ENCODE results near the gene HKDC1.
A peak's percentile ranks its signal among the peaks of the same experiment; 100 is the strongest.

HKDC1 gene

GRCh38 chr10:69234447-69234846 lies 14.3 kb downstream of the HKDC1 start:
- Histone ChIP-seq H3K36me3 (no peaks in the 10 kb centered on the region), H3K9me3 (ENCODE audit: severe bottlenecking) (no peaks in the 10 kb centered on the region), H3K27me3 (ENCODE audit: insufficient read depth, low read depth, severe bottlenecking) (no peaks in the 10 kb centered on the region), H3K27ac (no peak overlapping the region), H3K4me3 (ENCODE audit: low read depth, low read length) (no peak overlapping the region)
- TF ChIP-seq CTCF (IDR thresholded peaks at IDR 0.05; ENCODE audit: low read depth, low read length) = no peak
- DNase-seq = no peak

- peak; percentile 92 for TF ChIP-seq CTCF (IDR thresholded peaks at IDR 0.05; ENCODE audit: low read depth, low read length)
- H3K9me3 ChIP-seq (ENCODE audit: severe bottlenecking) = no peaks in the 10 kb centered on the region
- peak; percentile 88 for DNase-seq
Observed at GRCh38 chr10:69237528-69238159, 17.5 kb downstream of the HKDC1 start.

GRCh38 chr10:69239136-69239535 lies 19.0 kb downstream of the HKDC1 start:
- H3K27me3 ChIP-seq (ENCODE audit: insufficient read depth, low read depth, severe bottlenecking) = no peaks in the 10 kb centered on the region
- DNase-seq = no peak
- H3K9me3 ChIP-seq (ENCODE audit: severe bottlenecking) = no peaks in the 10 kb centered on the region
- H3K36me3 ChIP-seq = no peaks in the 10 kb centered on the region
- no peak overlapping the region for H3K27ac ChIP-seq
- TF ChIP-seq CTCF (IDR thresholded peaks at IDR 0.05; ENCODE audit: low read depth, low read length) = no peak
- H3K4me3 ChIP-seq (ENCODE audit: low read depth, low read length) = no peak overlapping the region

More at GRCh38 chr10:69237528-69238159, 17.5 kb downstream of the HKDC1 start:
- Histone ChIP-seq H3K36me3 (no peaks in the 10 kb centered on the region), H3K27me3 (ENCODE audit: insufficient read depth, low read depth, severe bottlenecking) (no peaks in the 10 kb centered on the region), H3K4me3 (ENCODE audit: low read depth, low read length) (no peak overlapping the region), H3K27ac (no peak overlapping the region)

GRCh38 chr10:69239816-69240434 lies 19.8 kb downstream of the HKDC1 start:
- no peaks in the 10 kb centered on the region for H3K9me3 ChIP-seq (ENCODE audit: severe bottlenecking)
- no peak overlapping the region for H3K27ac ChIP-seq
- no peak overlapping the region for H3K4me3 ChIP-seq (ENCODE audit: low read depth, low read length)
- TF ChIP-seq CTCF (IDR thresholded peaks at IDR 0.05; ENCODE audit: low read depth, low read length) = no peak
- no peaks in the 10 kb centered on the region for H3K36me3 ChIP-seq
- no peaks in the 10 kb centered on the region for H3K27me3 ChIP-seq (ENCODE audit: insufficient read depth, low read depth, severe bottlenecking)
- no peak for DNase-seq

- no peak overlapping the region for H3K4me3 ChIP-seq (ENCODE audit: low read depth, low read length)
- no peak for DNase-seq
- H3K27ac ChIP-seq = no peak overlapping the region
- TF ChIP-seq CTCF (IDR thresholded peaks at IDR 0.05; ENCODE audit: low read depth, low read length) = no peak
- H3K36me3 ChIP-seq = no peaks in the 10 kb centered on the region
- H3K9me3 ChIP-seq (ENCODE audit: severe bottlenecking) = no peaks in the 10 kb centered on the region
- H3K27me3 ChIP-seq (ENCODE audit: insufficient read depth, low read depth, severe bottlenecking) = no peaks in the 10 kb centered on the region
Observed at GRCh38 chr10:69240455-69240854, 20.3 kb downstream of the HKDC1 start.

GRCh38 chr10:69241575-69241974 lies 21.4 kb downstream of the HKDC1 start:
- H3K27ac ChIP-seq = no peak overlapping the region
- DNase-seq = no peak
- H3K27me3 ChIP-seq (ENCODE audit: insufficient read depth, low read depth, severe bottlenecking) = no peaks in the 10 kb centered on the region
- no peak for TF ChIP-seq CTCF (IDR thresholded peaks at IDR 0.05; ENCODE audit: low read depth, low read length)
- no peaks in the 10 kb centered on the region for H3K36me3 ChIP-seq
- no peak overlapping the region for H3K4me3 ChIP-seq (ENCODE audit: low read depth, low read length)
- no peaks in the 10 kb centered on the region for H3K9me3 ChIP-seq (ENCODE audit: severe bottlenecking)
